Skeletal muscle satellite cell (primary cell): ENCODE data around the gene IL17REL.
"Not testable (repeated sequence)": the region's sequence is repeated elsewhere in the genome, so short reads cannot be mapped to it uniquely, and the experiment has no call there.

ENCODE experiments used
- H3K27me3 ChIP-seq: 2 replicates; pipeline ENCODE4 v1.7.0; 2013; ENCODE audit warnings: low read length; ENCODE audit not compliant: control insufficient read depth, insufficient read depth
- H3K36me3 ChIP-seq: 2 replicates; pipeline ENCODE4 v1.7.0; 2013; ENCODE audit warnings: mild to moderate bottlenecking, control low read depth, low read length; ENCODE audit not compliant: insufficient read depth
- H3K4me1 ChIP-seq: 2 replicates; pipeline ENCODE4 v1.7.0; 2013; ENCODE audit warnings: low read length; ENCODE audit not compliant: control insufficient read depth, insufficient read depth
- H3K4me2 ChIP-seq: 2 replicates; pipeline ENCODE4 v1.7.0; 2013; ENCODE audit warnings: mild to moderate bottlenecking, low read length
- H3K4me3 ChIP-seq: 2 replicates; pipeline ENCODE4 v1.7.0; 2013; ENCODE audit warnings: low read length
- H3K9ac ChIP-seq: 2 replicates; pipeline ENCODE4 v1.7.0; 2013; ENCODE audit warnings: mild to moderate bottlenecking, low read depth, low read length, moderate library complexity
- H3K9me3 ChIP-seq: replicated peaks from 2 replicates; pipeline ENCODE4 v1.7.0; 2013; ENCODE audit warnings: mild to moderate bottlenecking, control low read depth, low read length

The IL17REL gene

DNA sequence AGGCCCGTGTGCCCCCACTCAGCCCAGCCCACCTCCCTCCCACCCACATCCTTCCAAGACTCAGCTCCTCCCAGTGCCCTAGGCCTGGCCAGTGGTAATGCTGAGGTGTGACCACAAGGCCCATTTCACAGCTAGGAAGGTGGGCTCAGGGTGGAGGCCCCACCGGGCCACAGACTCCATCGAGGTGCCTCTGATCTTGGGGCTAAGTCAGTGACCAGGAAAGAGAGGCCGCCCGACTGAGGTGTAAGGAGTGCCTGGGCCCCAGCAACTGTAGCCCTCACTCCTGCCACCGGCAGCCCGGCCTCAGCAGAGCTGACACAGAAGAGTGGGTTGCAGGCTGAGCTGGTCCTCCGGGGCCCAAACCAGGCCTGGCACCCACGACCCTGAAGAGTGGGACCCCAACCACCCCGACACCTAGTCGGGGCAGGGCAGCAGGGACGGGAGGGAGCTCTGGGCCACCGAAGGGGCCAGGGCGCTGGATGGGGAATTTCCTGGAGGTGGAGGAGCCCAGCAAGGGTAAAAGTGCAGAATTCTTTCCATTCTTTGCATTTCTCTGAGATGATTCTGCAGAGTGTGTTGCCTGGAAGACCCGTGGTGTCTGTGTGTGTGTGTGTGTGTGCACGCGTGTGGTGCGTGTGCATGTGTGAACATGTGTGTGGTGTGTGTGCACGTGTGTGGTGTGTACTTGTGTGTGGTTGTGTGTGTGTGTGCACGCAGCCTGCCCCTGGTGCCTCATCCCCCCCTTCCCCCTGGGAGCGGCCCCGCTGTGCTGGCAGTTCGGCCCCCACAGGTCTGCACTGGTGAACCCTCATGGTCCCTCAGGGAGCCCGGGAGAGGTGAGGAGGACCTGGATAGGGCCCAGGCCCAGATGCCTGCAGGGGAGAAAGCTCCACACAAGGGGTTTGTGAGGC is 60.3 kb downstream of the IL17REL start:
- Histone ChIP-seq H3K9ac (peak overlapping the region; percentile 33), H3K4me2 (no peak overlapping the region)

DNA sequence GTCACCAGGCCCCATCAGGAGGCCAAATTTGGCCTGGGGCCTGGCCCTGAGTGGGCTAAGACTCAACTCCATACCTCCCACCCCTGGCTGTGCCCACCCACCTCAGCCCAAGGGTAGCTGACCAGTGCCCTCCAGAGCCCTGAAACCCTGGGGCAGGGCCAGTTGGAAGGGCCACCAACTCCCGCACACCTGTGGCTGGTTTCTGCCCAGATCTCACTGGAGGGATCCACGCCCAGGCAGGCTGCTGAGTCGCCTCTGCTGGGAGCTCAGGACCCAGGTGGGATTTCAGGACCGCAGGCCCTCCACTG is 60.9 kb downstream of the IL17REL start:
- H3K4me1 ChIP-seq: peaks cover 18% of the 10 kb centered on the region
- H3K4me3 ChIP-seq: no peak overlapping the region
- peak overlapping the region; percentile 33 for H3K9ac ChIP-seq
- no peak overlapping the region for H3K4me2 ChIP-seq
- H3K9me3 ChIP-seq: no peaks in the 10 kb centered on the region
- no peaks in the 10 kb centered on the region for H3K36me3 ChIP-seq
- no peaks in the 10 kb centered on the region for H3K27me3 ChIP-seq

More for the DNA sequence above, 60.3 kb downstream of the IL17REL start:
- no peaks in the 10 kb centered on the region for H3K27me3 ChIP-seq
- H3K4me3 ChIP-seq: no peak overlapping the region
- no peaks in the 10 kb centered on the region for H3K36me3 ChIP-seq
- no peaks in the 10 kb centered on the region for H3K9me3 ChIP-seq
- H3K4me1 ChIP-seq: peaks cover 18% of the 10 kb centered on the region

DNA sequence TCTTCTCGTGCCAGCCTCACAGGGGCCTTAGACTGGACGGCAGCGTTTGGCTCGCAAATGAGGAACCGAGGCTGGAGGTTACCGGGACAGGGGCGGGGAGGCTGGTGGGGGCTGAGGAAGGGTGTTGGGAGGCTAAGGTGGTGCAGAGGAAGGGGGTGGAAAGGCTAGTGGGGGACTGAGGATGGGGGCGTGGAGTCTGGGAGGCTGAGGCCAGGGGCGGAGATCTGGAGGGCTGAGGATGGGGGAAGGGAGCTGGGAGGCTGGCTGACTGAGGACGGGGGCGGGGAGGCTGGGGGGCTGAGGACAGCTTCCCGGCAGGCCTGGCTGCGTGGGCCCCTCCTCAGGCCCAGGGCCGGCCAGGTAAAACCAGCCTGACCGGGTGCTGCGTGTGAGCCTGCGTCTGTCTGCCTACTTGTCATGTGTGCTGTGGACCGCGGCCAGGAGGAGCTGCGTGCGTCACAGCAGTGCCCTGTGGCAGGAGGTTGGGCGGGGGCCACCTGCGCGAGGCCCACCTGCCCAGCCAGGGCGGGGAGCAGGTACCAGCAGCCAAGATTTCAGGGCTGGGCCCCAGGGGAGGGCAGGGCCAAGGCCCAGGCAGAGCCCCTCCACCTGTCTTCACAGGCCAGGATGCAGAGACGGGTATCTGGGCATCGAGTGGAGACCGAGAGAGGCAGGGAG is 61.4 kb downstream of the IL17REL start:
- no peaks in the 10 kb centered on the region for H3K9me3 ChIP-seq
- peaks cover 18% of the 10 kb centered on the region for H3K4me1 ChIP-seq
- H3K9ac ChIP-seq: no peak overlapping the region
- H3K27me3 ChIP-seq: no peaks in the 10 kb centered on the region
- H3K4me2 ChIP-seq: no peak overlapping the region
- no peak overlapping the region for H3K4me3 ChIP-seq
- H3K36me3 ChIP-seq: no peaks in the 10 kb centered on the region

DNA sequence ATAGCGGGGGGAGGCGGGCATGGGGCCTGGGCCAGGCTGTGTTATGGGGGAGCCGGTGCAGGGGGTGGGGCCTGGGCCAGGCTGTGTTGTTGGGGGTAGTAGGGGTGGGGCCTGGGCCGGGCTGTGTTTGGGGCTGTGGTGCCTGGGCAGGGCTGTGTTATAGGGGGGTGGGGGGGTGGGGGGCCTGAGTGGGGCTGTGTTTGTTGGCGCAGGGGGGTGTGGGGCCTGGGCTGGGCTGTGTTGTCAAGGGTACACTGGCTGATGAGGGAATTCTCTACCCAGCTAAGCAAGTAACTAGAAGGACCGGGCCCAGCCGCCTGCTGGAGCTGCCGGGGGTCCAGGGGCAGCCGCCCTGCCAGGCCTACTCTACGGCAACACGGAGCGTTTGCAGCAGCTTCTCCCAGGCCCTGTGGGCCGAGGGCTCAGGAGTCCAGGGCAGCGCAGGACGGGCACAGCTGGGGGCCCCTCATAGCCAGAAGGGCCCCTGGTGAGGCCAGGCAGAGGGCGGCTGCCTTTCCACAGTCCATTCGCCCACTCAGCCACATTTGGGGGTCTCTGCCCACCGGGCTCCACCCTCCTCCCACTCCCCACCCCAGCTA is 62.1 kb downstream of the IL17REL start:
- H3K27me3 ChIP-seq: no peaks in the 10 kb centered on the region
- H3K9ac ChIP-seq: no peak overlapping the region
- H3K9me3 ChIP-seq: no peaks in the 10 kb centered on the region
- peaks cover 18% of the 10 kb centered on the region for H3K4me1 ChIP-seq
- no peak overlapping the region for H3K4me3 ChIP-seq
- no peaks in the 10 kb centered on the region for H3K36me3 ChIP-seq
- no peak overlapping the region for H3K4me2 ChIP-seq

DNA sequence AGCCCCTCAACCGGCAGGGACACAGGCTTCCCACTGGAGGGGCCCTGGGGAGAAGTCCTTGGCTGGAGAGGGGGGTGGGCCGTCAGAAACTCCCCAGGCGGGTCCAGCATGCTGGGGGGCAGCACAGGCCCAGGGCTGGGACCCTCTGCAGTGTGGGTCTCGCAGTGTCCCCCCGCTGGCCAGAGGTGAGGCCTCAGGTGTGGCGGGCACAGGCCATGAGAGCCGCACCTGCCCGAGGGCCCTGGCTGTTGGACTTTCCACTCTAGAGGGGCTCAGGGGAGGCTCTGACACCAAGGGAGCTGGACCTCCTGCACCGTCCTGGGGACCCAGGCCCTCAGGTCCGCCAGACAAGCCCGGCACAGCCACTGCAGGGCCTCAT is 62.7 kb downstream of the IL17REL start:
- H3K9ac ChIP-seq: no peak overlapping the region
- no peaks in the 10 kb centered on the region for H3K36me3 ChIP-seq
- no peaks in the 10 kb centered on the region for H3K9me3 ChIP-seq
- H3K4me3 ChIP-seq: no peak overlapping the region
- no peaks in the 10 kb centered on the region for H3K27me3 ChIP-seq
- H3K4me2 ChIP-seq: no peak overlapping the region
- H3K4me1 ChIP-seq: peaks cover 18% of the 10 kb centered on the region

DNA sequence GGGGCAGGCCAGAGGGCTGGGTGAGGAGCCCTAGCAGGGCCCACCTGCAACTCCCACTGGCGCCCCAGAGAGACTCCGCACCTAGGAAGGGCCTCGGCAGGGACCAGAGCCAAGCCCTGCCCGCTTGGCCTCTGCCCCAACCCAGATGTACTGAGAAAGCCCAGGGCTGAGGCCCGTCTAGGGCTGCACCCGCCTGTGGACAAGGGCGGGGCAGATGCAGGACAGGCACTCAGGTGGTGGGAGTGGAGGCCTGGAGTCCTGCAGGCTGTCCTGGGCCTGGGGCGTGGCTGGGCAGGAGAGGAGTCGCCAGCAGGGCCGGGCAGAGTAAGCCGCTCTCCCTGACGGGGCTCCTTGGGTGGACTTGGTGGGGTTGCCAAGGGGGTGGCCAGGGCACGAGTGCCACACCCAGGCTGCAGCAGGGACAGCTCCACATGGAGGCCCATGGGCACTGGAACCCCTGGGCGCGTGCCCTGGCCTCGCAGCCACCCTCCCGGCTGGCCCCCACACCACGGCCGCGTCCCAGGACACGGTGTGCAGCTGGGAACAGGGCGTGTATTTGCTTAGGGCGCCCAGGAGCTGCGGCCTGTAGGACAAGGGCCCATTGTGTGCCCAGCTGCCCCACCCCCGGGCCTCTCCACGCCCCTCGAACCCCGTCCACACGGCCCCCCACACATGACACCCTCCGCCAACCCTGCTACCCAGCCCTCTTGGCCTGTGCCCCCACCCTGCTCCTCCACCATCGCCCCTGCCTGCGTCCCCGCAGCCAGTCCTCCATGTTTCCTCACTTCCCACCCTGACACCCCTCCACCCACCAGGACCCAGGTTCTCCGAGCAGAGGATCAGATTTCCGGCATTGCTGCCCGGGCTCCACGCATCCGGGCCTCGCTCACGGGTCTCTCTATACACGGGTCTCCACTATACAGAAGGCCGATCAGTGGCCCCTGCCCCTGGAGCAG is 63.3 kb downstream of the IL17REL start:
- no peak overlapping the region for H3K9ac ChIP-seq
- H3K4me2 ChIP-seq: no peak overlapping the region
- H3K4me3 ChIP-seq: no peak overlapping the region
- H3K27me3 ChIP-seq: no peaks in the 10 kb centered on the region
- H3K36me3 ChIP-seq: no peaks in the 10 kb centered on the region
- H3K4me1 ChIP-seq: peaks cover 15% of the 10 kb centered on the region
- H3K9me3 ChIP-seq: no peaks in the 10 kb centered on the region

DNA sequence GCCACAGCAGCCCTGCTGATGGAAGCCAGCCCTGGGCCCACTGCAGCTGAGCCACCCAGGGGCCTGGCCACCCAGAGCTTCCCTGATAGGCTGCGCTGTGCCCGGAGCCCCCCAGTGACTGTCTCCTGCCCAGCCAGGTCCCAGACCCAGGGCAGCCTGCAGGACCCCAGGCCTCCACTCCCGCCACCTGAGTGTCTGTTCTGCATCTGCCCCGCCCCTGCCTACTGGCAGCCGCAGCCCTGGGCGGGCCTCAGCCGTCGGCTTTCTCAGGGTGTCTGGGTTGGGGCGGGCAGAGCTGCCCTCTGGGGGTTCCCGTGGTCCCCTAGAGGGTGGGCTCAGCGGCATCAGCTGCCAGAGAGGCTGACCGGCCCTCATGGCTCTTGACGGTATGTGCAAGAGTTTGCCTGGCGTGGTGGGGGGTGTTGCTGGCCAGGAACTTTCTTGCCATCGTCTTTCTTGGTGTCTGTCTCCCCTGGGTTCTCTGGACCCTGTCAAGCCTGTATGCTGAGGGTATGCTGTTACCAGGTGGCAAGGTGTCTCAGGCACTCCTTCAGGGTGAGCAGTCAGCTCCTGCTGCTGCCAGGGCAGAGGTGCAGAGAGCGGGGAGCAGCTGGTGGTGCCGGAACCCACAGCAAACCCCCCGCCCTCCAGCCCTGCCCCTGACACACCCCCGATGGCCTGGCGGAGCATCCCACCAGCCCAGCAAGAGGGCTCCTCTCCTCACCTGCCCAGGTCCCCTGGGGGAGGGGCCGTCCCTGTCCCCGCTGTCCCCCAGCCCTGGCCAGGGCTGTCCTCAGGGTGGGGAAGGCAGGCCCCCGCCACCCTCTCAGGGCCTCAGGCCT is 64.2 kb downstream of the IL17REL start:
- no peak overlapping the region for H3K4me2 ChIP-seq
- no peak overlapping the region for H3K4me3 ChIP-seq
- H3K27me3 ChIP-seq: no peaks in the 10 kb centered on the region
- no peaks in the 10 kb centered on the region for H3K9me3 ChIP-seq
- no peaks in the 10 kb centered on the region for H3K36me3 ChIP-seq
- peaks cover 14% of the 10 kb centered on the region for H3K4me1 ChIP-seq
- H3K9ac ChIP-seq: no peak overlapping the region

DNA sequence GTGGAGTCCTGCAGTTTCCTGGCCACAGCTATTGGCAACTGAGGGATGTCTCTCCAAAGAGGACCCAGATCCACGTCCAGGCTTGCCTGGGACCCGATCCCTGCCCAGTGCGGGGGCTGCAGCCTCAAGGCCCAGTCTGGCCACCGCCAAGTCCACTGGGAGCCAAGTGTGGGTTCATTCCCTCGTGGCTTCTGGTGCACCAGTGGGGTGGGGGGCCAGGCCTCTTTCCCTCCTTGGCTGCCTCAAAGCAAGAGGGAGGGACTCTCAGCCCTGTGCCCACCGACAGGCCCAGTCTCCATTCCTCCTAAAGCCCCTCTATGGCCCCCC is 65.3 kb downstream of the IL17REL start:
- Histone ChIP-seq H3K4me1 (peaks cover 7% of the 10 kb centered on the region), H3K36me3 (no peaks in the 10 kb centered on the region), H3K4me3 (no peak overlapping the region), H3K9ac (no peak overlapping the region), H3K9me3 (no peaks in the 10 kb centered on the region), H3K4me2 (no peak overlapping the region), H3K27me3 (no peaks in the 10 kb centered on the region)

DNA sequence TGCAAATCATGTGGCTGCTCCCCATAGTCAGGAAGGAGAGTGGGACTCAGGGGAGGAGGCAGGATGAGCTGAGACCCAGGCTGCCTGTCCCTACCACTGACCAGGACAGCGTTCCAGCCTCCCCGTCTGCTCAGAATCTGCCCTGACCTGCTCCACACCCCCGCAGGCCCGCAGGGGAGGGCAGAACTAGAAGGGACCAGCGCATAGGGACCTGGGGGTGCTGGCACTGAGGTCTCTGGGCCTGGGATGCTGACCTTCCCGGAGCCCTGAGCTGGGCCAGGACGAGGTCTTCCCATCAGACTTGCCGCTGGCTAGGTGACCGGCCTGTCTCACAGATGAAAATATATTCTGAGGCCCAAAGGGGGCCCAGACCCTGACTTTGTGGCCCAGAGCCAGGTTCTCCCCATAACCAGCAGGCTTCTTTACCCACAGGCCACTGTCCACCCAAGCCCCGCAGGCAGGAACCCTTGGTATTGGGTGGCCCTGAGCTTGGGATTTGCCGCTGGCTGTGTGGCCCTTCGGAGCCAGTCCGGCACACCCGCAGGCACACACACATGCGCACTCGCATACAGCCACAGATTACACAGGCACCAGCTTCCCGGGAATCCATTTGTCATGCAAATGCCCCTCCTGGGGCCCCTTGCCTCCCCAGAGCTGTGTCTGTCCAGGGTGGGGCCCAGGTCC is 65.8 kb downstream of the IL17REL start:
- no peak overlapping the region for H3K4me2 ChIP-seq

DNA sequence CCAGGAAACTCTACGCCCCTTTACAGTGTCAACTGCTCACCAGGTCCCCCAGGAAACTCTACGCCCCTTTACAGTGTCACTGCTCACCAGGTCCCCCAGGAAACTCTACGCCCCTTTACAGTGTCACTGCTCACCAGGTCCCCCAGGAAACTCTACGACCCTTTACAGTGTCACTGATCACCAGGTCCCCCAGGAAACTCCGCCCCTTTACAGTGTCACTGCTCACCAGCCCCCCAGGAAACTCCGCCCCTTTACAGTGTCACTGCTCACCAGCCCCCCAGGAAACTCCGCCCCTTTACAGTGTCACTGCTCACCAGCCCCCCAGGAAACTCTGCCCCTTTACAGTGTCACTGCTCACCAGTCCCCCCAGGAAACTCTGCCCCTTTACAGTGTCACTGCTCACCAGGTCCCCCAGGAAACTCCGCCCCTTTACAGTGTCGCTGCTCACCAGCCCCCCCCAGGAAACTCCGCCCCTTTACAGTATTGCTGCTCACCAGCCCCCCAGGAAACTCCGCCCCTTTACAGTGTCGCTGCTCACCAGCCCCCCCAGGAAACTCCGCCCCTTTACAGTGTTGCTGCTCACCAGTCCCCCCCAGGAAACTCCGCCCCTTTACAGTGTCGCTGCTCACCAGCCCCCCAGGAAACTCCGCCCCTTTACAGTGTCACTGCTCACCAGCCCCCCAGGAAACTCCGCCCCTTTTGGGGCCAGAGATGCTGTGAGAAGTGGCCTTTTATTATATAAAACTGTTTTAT is 67.3 kb downstream of the IL17REL start:
- not testable (repeated sequence) for H3K4me2 ChIP-seq, H3K36me3 ChIP-seq, H3K9ac ChIP-seq, H3K27me3 ChIP-seq, H3K4me1 ChIP-seq, H3K9me3 ChIP-seq, H3K4me3 ChIP-seq

More for the DNA sequence above, 65.8 kb downstream of the IL17REL start:
- peaks cover 2% of the 10 kb centered on the region for H3K4me1 ChIP-seq
- H3K9me3 ChIP-seq: no peaks in the 10 kb centered on the region
- no peaks in the 10 kb centered on the region for H3K27me3 ChIP-seq
- no peaks in the 10 kb centered on the region for H3K36me3 ChIP-seq
- no peak overlapping the region for H3K9ac ChIP-seq
- H3K4me3 ChIP-seq: no peak overlapping the region
